ENCODE data around the gene FOXL1. TPM values are rescaled to one million over a fixed set of nuclear protein-coding genes. Genes with fewer than 3 reads are reported as not detected.

The FOXL1 gene
- polyA plus RNA-seq, 2 of the 4 experiments (the other 2 are of a cell fraction): 0.48 to 0.70 TPM

DNA sequence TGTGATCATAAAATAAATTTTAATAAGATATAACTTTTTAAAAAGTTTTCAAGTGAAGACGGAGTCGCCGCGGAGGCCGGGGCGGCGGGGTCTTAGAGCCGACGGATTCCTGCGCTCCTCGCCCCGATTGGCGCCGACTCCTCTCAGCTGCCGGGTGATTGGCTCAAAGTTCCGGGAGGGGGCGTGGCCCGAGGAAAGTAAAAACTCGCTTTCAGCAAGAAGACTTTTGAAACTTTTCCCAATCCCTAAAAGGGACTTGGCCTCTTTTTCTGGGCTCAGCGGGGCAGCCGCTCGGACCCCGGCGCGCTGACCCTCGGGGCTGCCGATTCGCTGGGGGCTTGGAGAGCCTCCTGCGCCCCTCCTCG, 11.8 kb upstream of the FOXL1 start, which contains the start of gene FOXC2:
FOXC2 (plus strand) TSS at position 229 of the 365 bp plus-strand sequence. CDS start 507 bp downstream, outside the sequence.
- ChIA-PET CTCF (interaction anchor here (2.0 kb wide), 1 partner anchor 496 kb away, joined by 11 read pairs; no protein-coding TSS in a partner anchor), POLR2A (no interaction called here)
- peak; percentile 32 to 51; a peak in 2 of 6 replicates for ATAC-seq
- 63% methylated on average over 29 of the region's 30 CpGs for WGBS (ENCODE audit: missing lambda C conversion rate)
- DNase-seq (ENCODE audit: low read depth in 1 of 2, low spot score in 1 of 2): peak; percentile 49 to 75
- H3K4me3 ChIP-seq: peak within 1 kb of the TSS; percentile 35
- FAIRE-seq: no peak
- peak within 1 kb of the TSS; percentile 53 to 79; a peak in 5 of 6 replicates for H3K27ac ChIP-seq
- H3K4me2 ChIP-seq: peak within 1 kb of the TSS; percentile 51
- peaks cover 9% of the 10 kb centered on the region; the same call in 1 of the 3 replicates for H3K4me1 ChIP-seq
- no peaks in the 10 kb centered on the region for H3K9me3 ChIP-seq
- TF ChIP-seq NPAS2 (CRISPR knock-in tag; IDR thresholded peaks at IDR 0.05; ENCODE audit: borderline replicate concordance) (no peak), TFCP2L1 (CRISPR knock-in tag; IDR thresholded peaks at IDR 0.05) (no peak), EHMT2 (IDR thresholded peaks at IDR 0.05; ENCODE audit: low read depth) (no peak), SREBF2 (IDR thresholded peaks at IDR 0.05) (no peak), KDM1A (IDR thresholded peaks at IDR 0.05; ENCODE audit: low read depth) (no peak), ZNF302 (CRISPR knock-in tag; IDR thresholded peaks at IDR 0.05) (no peak), GATA3 (IDR thresholded peaks at IDR 0.05; ENCODE audit: borderline replicate concordance) (no peak), TP53 (CRISPR knock-in tag; IDR thresholded peaks at IDR 0.05) (no peak)
- TF ChIP-seq, protein P1, sequence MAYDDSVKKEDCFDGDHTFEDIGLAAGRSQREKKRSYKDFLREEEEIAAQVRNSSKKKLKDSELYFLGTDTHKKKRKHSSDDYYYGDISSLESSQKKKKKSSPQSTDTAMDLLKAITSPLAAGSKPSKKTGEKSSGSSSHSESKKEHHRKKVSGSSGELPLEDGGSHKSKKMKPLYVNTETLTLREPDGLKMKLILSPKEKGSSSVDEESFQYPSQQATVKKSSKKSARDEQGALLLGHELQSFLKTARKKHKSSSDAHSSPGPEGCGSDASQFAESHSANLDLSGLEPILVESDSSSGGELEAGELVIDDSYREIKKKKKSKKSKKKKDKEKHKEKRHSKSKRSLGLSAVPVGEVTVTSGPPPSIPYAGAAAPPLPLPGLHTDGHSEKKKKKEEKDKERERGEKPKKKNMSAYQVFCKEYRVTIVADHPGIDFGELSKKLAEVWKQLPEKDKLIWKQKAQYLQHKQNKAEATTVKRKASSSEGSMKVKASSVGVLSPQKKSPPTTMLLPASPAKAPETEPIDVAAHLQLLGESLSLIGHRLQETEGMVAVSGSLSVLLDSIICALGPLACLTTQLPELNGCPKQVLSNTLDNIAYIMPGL (CRISPR knock-in tag; IDR thresholded peaks at IDR 0.05; ENCODE audit: borderline replicate concordance): no peak

DNA sequence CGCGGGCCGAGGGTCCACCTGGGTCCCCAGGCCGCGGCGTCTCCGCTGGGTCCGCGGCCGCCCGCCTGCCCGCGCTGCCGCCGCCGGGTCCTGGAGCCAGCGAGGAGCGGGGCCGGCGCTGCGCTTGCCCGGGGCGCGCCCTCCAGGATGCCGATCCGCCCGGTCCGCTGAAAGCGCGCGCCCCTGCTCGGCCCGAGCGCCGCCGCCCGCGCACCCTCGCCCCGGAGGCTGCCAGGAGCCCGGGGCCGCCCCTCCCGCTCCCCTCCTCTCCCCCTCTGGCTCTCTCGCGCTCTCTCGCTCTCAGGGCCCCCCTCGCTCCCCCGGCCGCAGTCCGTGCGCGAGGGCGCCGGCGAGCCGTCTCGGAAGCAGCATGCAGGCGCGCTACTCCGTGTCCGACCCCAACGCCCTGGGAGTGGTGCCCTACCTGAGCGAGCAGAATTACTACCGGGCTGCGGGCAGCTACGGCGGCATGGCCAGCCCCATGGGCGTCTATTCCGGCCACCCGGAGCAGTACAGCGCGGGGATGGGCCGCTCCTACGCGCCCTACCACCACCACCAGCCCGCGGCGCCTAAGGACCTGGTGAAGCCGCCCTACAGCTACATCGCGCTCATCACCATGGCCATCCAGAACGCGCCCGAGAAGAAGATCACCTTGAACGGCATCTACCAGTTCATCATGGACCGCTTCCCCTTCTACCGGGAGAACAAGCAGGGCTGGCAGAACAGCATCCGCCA, 11.2 kb upstream of the FOXL1 start:
- 87% methylated on average over 54 of the region's 88 CpGs for WGBS (ENCODE audit: missing lambda C conversion rate)
- Histone ChIP-seq H3K9me3 (no peaks in the 10 kb centered on the region), H3K4me3 (peak overlapping the region; percentile 35), H3K4me1 (peaks cover 9% of the 10 kb centered on the region; the same call in 1 of the 3 replicates), H3K4me2 (peak overlapping the region; percentile 51), H3K27ac (peak overlapping the region; percentile 53 to 79; a peak in 5 of 6 replicates)
- ChIA-PET CTCF (interaction anchor here (2.0 kb wide), 1 partner anchor 496 kb away, joined by 11 read pairs; no protein-coding TSS in a partner anchor), POLR2A (no interaction called here)
- FAIRE-seq: no peak
- TF ChIP-seq, protein P2, sequence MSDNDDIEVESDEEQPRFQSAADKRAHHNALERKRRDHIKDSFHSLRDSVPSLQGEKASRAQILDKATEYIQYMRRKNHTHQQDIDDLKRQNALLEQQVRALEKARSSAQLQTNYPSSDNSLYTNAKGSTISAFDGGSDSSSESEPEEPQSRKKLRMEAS (IDR thresholded peaks at IDR 0.05): 0 out of 2 replicates have a peak, but pooled peaks have one; percentile 8
- TF ChIP-seq ESRRA (IDR thresholded peaks at IDR 0.05; ENCODE audit: borderline replicate concordance, low read length): no peak
- ATAC-seq: peak; percentile 52 to 64
- peak in 1 of 2 experiments; percentile 48 for DNase-seq (ENCODE audit: low read depth in 1 of 2, low spot score in 1 of 2)

DNA sequence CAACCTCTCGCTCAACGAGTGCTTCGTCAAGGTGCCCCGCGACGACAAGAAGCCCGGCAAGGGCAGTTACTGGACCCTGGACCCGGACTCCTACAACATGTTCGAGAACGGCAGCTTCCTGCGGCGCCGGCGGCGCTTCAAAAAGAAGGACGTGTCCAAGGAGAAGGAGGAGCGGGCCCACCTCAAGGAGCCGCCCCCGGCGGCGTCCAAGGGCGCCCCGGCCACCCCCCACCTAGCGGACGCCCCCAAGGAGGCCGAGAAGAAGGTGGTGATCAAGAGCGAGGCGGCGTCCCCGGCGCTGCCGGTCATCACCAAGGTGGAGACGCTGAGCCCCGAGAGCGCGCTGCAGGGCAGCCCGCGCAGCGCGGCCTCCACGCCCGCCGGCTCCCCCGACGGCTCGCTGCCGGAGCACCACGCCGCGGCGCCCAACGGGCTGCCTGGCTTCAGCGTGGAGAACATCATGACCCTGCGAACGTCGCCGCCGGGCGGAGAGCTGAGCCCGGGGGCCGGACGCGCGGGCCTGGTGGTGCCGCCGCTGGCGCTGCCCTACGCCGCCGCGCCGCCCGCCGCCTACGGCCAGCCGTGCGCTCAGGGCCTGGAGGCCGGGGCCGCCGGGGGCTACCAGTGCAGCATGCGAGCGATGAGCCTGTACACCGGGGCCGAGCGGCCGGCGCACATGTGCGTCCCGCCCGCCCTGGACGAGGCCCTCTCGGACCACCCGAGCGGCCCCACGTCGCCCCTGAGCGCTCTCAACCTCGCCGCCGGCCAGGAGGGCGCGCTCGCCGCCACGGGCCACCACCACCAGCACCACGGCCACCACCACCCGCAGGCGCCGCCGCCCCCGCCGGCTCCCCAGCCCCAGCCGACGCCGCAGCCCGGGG, 10.4 kb upstream of the FOXL1 start:
- Histone ChIP-seq H3K4me3 (peak overlapping the region; percentile 35), H3K27ac (peak overlapping the region; percentile 53 to 79), H3K4me1 (peaks cover 9% of the 10 kb centered on the region; the same call in 1 of the 3 replicates), H3K4me2 (peak overlapping the region; percentile 51), H3K9me3 (no peaks in the 10 kb centered on the region)
- 76% methylated on average over 35 of the region's 116 CpGs for WGBS (ENCODE audit: missing lambda C conversion rate)
- FAIRE-seq (no peak), ATAC-seq (peak in 1 of 2 experiments; percentile 26; a peak in 4 of 6 replicates), DNase-seq (ENCODE audit: low read depth in 1 of 2, low spot score in 1 of 2) (no peak)
- TF ChIP-seq, protein P3, sequence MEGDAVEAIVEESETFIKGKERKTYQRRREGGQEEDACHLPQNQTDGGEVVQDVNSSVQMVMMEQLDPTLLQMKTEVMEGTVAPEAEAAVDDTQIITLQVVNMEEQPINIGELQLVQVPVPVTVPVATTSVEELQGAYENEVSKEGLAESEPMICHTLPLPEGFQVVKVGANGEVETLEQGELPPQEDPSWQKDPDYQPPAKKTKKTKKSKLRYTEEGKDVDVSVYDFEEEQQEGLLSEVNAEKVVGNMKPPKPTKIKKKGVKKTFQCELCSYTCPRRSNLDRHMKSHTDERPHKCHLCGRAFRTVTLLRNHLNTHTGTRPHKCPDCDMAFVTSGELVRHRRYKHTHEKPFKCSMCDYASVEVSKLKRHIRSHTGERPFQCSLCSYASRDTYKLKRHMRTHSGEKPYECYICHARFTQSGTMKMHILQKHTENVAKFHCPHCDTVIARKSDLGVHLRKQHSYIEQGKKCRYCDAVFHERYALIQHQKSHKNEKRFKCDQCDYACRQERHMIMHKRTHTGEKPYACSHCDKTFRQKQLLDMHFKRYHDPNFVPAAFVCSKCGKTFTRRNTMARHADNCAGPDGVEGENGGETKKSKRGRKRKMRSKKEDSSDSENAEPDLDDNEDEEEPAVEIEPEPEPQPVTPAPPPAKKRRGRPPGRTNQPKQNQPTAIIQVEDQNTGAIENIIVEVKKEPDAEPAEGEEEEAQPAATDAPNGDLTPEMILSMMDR (IDR thresholded peaks at IDR 0.05): peak; percentile 15; the same call in 1 of the 3 replicates
- TF ChIP-seq ZFP36 (IDR thresholded peaks at IDR 0.05; ENCODE audit: borderline replicate concordance, partially characterized antibody) (no peak), HDAC2 (IDR thresholded peaks at IDR 0.05) (no peak), RAD21 (conservative IDR thresholded peaks at IDR 0.05 in 1 of 2, IDR thresholded peaks at IDR 0.05 in 1 of 2) (peak in 1 of 2 experiments; percentile 6; a peak in 1 of 5 replicates), EP300 (IDR thresholded peaks at IDR 0.05) (no peak)
- POLR2A ChIA-PET: no interaction called here
- CTCF ChIA-PET: interaction anchor here (0.6 to 2.0 kb wide), 2 partner anchors 161 to 495 kb away, joined by 3 to 11 read pairs; no protein-coding TSS in a partner anchor
